Measurements from ENCODE around the gene ZEB1.

Gene ZEB1

DNA sequence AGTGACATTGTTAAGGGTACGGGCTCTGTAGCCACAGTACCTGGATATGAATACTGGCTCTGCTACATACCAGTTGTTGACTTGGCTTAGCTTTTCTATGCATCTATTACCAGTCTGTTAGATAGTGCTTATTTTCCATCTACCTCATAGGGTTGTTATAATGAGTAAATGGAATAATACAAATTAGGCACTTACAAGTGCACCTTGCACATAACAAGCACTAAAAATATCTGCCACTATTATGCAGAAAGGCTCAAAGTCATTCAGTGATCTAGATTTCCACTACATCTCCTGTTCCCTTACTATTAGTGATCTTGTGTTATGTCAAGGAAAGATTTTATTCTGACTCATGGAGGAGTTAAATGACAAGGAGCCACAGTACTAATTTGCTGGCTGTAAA lies 27.9 kb upstream of the ZEB1 start:
- DNase-seq (ENCODE audit: low read depth) = no peak
- no peak overlapping the region for H3K4me3 ChIP-seq (ENCODE audit: low read depth, low read length)
- TF ChIP-seq, protein P1, sequence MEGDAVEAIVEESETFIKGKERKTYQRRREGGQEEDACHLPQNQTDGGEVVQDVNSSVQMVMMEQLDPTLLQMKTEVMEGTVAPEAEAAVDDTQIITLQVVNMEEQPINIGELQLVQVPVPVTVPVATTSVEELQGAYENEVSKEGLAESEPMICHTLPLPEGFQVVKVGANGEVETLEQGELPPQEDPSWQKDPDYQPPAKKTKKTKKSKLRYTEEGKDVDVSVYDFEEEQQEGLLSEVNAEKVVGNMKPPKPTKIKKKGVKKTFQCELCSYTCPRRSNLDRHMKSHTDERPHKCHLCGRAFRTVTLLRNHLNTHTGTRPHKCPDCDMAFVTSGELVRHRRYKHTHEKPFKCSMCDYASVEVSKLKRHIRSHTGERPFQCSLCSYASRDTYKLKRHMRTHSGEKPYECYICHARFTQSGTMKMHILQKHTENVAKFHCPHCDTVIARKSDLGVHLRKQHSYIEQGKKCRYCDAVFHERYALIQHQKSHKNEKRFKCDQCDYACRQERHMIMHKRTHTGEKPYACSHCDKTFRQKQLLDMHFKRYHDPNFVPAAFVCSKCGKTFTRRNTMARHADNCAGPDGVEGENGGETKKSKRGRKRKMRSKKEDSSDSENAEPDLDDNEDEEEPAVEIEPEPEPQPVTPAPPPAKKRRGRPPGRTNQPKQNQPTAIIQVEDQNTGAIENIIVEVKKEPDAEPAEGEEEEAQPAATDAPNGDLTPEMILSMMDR (IDR thresholded peaks at IDR 0.05; ENCODE audit: low read depth, low read length) = no peak
- TF ChIP-seq, protein P2, sequence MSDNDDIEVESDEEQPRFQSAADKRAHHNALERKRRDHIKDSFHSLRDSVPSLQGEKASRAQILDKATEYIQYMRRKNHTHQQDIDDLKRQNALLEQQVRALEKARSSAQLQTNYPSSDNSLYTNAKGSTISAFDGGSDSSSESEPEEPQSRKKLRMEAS (IDR thresholded peaks at IDR 0.05; ENCODE audit: low read depth, low read length) = no peak
- TF ChIP-seq MYC (IDR thresholded peaks at IDR 0.05; ENCODE audit: low read depth, low read length) = no peak

DNA sequence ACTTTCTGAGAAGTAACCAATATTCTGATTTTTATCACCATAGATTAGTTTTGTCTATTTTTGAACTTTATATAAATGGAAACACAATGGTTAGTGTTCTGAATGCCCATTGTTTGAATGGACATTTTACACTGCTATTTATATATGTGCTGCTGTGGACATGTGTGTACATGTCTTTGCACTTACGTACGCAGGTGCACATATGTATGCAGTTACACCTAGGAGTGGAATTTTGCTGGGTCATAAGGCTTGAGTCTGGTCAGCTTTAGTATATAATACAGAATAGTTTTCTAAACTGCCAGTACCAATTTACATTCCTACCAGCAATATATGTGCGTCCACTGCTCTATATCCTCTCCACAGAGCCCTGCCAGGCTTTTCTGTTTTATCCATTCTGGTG lies 24.5 kb upstream of the ZEB1 start:
- no peak for DNase-seq (ENCODE audit: low read depth)
- TF ChIP-seq, protein P1 (IDR thresholded peaks at IDR 0.05; ENCODE audit: low read depth, low read length) = no peak
- TF ChIP-seq MYC (IDR thresholded peaks at IDR 0.05; ENCODE audit: low read depth, low read length) (no peak), POLR2A (IDR thresholded peaks at IDR 0.05; ENCODE audit: extremely low read depth, insufficient read length) (no peak)
- TF ChIP-seq, protein P2 (IDR thresholded peaks at IDR 0.05; ENCODE audit: low read depth, low read length) = no peak
- H3K4me3 ChIP-seq (ENCODE audit: low read depth, low read length) = no peak overlapping the region

DNA sequence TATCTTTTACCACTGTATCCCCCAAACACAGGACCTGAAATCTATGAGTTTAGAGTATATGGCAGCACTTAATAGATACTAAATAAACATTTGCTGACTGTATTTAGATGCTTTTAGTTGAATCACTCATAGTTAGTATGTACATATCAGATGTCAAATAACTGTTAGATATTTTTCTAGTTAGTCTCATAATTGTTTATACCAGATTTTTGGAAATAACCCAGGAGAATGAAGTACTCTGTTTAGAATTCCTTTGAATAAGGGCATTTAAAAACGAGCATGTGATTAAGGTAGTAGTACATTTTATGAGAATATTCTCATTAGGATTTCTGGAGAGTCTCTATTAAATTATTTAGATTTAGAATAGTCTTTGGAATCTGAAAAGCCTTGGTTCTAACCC lies 22.3 kb upstream of the ZEB1 start:
- no peak overlapping the region for H3K4me3 ChIP-seq (ENCODE audit: low read depth, low read length)
- TF ChIP-seq, protein P1 (IDR thresholded peaks at IDR 0.05; ENCODE audit: low read depth, low read length) = no peak
- TF ChIP-seq MYC (IDR thresholded peaks at IDR 0.05; ENCODE audit: low read depth, low read length) (no peak), POLR2A (IDR thresholded peaks at IDR 0.05; ENCODE audit: extremely low read depth, insufficient read length) (no peak)
- TF ChIP-seq, protein P2 (IDR thresholded peaks at IDR 0.05; ENCODE audit: low read depth, low read length) = no peak
- DNase-seq (ENCODE audit: low read depth) = no peak

DNA sequence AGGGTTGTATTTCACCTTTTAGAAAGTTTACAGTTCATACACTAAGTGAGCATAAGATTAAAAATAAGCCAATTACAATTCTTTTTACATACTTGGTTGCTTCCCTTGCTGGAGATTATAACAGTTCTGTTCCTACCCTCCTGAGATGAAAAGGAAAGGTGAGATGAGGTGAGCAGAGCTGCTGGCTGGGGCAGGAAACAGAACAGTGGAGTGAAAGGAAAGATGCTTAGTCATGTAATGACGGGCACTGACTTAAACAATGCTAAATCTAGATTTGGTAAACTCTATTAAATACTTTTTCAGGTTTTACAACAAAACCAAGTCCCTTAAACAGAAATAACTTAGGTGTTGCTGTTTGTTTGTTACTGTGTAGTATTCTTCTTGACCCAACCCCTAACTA lies 19.9 kb upstream of the ZEB1 start:
- no peak overlapping the region for H3K4me3 ChIP-seq (ENCODE audit: low read depth, low read length)
- DNase-seq (ENCODE audit: low read depth) = no peak
- TF ChIP-seq POLR2A (IDR thresholded peaks at IDR 0.05; ENCODE audit: extremely low read depth, insufficient read length) (no peak), MYC (IDR thresholded peaks at IDR 0.05; ENCODE audit: low read depth, low read length) (no peak)
- TF ChIP-seq, protein P1 (IDR thresholded peaks at IDR 0.05; ENCODE audit: low read depth, low read length) = no peak
- TF ChIP-seq, protein P2 (IDR thresholded peaks at IDR 0.05; ENCODE audit: low read depth, low read length) = no peak

DNA sequence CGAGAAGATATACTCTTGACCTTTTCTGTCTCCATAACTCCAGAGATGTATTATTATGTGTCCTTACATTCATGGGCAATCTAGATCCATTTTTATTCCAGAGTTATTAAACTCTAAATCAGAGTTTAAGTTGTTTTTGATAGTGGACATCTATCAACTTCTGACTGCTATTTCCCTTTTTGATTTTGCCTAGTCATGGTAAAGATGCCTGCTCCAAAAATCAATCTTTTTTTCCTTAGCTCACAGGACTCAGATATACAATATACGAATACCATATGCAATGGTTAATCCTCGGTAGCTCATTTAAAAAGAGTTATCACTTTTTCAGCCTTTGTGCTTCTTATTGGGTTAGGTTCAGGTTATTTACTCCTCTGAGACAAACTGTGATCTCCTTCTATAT lies 15.8 kb upstream of the ZEB1 start:
- DNase-seq (ENCODE audit: low read depth) = no peak
- TF ChIP-seq, protein P2 (IDR thresholded peaks at IDR 0.05; ENCODE audit: low read depth, low read length) = no peak

DNA sequence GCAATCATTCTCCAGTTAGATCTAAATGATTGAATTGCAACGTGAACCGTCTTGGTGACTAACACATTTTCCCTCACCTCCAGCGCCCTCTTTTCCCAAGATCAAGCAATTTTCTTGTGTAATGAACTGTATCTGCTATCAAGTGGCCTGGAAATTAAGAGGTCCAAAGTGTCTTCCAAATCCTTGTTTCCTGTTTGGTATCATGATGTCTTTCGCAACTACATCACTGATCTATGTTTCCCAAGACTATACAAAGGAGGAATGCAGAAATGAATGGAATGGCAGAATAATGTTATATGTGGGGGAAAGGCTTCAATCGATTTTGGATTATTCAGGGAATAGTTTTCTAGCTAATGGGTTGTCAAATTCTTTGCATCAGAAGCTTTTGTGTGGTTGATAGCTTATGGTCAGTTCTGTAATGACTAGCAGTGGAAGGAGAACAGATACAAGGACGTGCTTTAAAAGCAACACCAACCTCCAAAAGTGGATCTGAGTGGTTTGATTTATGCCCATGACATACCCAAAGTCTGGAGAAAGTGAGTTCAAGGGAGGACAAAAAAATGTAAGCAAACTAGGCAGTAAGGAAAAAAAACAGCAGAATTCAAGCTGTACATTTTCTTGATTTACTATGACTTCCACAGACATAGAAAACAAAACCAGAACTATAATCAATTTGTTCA lies 14.6 kb upstream of the ZEB1 start:
- no peak overlapping the region for H3K4me3 ChIP-seq (ENCODE audit: low read depth, low read length)
- TF ChIP-seq, protein P2 (IDR thresholded peaks at IDR 0.05; ENCODE audit: low read depth, low read length) = no peak
- TF ChIP-seq, protein P1 (IDR thresholded peaks at IDR 0.05; ENCODE audit: low read depth, low read length) = no peak
- TF ChIP-seq MYC (IDR thresholded peaks at IDR 0.05; ENCODE audit: low read depth, low read length) (no peak), POLR2A (IDR thresholded peaks at IDR 0.05; ENCODE audit: extremely low read depth, insufficient read length) (no peak)
- no peak for DNase-seq (ENCODE audit: low read depth)

More for the DNA sequence above, 15.8 kb upstream of the ZEB1 start:
- H3K4me3 ChIP-seq (ENCODE audit: low read depth, low read length) = no peak overlapping the region

Data from NB4 (cell line).